GM12864 (cell line): ENCODE data around the gene CCSER2.
"Not testable (repeated sequence)": the region's sequence is repeated elsewhere in the genome, so short reads cannot be mapped to it uniquely, and the experiment has no call there.

ENCODE experiments used
- DNase-seq: peaks from one replicate; pipeline ENCODE4 v3.0.0-alpha.2; 2011; ENCODE audit warnings: low read depth
- H3K4me3 ChIP-seq: 2 replicates; pipeline ENCODE4 v1.5.1; 2011; ENCODE audit warnings: mild to moderate bottlenecking, low read depth, low read length, control low read depth
- CTCF ChIP-seq: IDR thresholded peaks from 2 replicates; pipeline ENCODE4 v1.5.1; 2011; ENCODE audit warnings: low read depth, mild to moderate bottlenecking, moderate library complexity, low read length, control low read depth, inconsistent platforms; ENCODE audit errors: missing control alignments

CCSER2 gene

GRCh38 chr10:84340187-84340586 lies 11.8 kb downstream of the CCSER2 start:
- no peak for TF ChIP-seq CTCF
- H3K4me3 ChIP-seq: no peak overlapping the region
- DNase-seq: no peak

- TF ChIP-seq CTCF: no peak
- H3K4me3 ChIP-seq: no peak overlapping the region
- no peak for DNase-seq
These were observed 12.5 kb downstream of the CCSER2 start for GRCh38 chr10:84340632-84341537.

GRCh38 chr10:84341538-84341856 lies 13.1 kb downstream of the CCSER2 start:
- DNase-seq: no peak
- no peak overlapping the region for H3K4me3 ChIP-seq
- TF ChIP-seq CTCF: peak; percentile 22

GRCh38 chr10:84341983-84342382 lies 13.6 kb downstream of the CCSER2 start:
- no peak overlapping the region for H3K4me3 ChIP-seq
- DNase-seq: no peak
- no peak for TF ChIP-seq CTCF

- DNase-seq: no peak
- H3K4me3 ChIP-seq: no peak overlapping the region
- no peak for TF ChIP-seq CTCF
These were observed 14.2 kb downstream of the CCSER2 start for GRCh38 chr10:84342584-84342983.

- no peak for TF ChIP-seq CTCF
- no peak overlapping the region for H3K4me3 ChIP-seq
- DNase-seq: no peak
These were observed 15.4 kb downstream of the CCSER2 start for GRCh38 chr10:84343831-84344230.

GRCh38 chr10:84344526-84344925 lies 16.1 kb downstream of the CCSER2 start:
- TF ChIP-seq CTCF: no peak
- no peak for DNase-seq
- H3K4me3 ChIP-seq: no peak overlapping the region

GRCh38 chr10:84347575-84348002 lies 19.2 kb downstream of the CCSER2 start:
- H3K4me3 ChIP-seq, DNase-seq: not testable (repeated sequence)
